A549 (cell line): Measurements from ENCODE around the gene ZDHHC16. TPM values are rescaled to one million over a fixed set of nuclear protein-coding genes. Genes with fewer than 3 reads are reported as not detected.

Experiments
- BCL3 ChIP-seq: fragments of >200 bp; sonication (Bioruptor Twin); formaldehyde crosslinking; IDR thresholded peaks from 3 replicates; pipeline ENCODE4 v1.6.1; 2016
- BHLHE40 ChIP-seq: IDR thresholded peaks from 2 replicates; pipeline ENCODE4 v1.6.1; 2012; ENCODE audit warnings: low read depth, low read length, inconsistent platforms
- CEBPB ChIP-seq, 2 experiments: fragments of >200 bp in 1 of 2; sonication (Bioruptor Twin) in 1 of 2; formaldehyde crosslinking in 1 of 2; IDR thresholded peaks; 2 replicates each; pipeline ENCODE4 v1.6.1; 2012 to 2016
- CHD4 ChIP-seq: fragments of 200-600 bp; sonication (generic); IDR thresholded peaks from 2 replicates; pipeline ENCODE4 v1.6.1; 2016; ENCODE audit warnings: antibody characterized with exemption, mild to moderate bottlenecking, borderline replicate concordance
- EHF ChIP-seq: fragments of 250-450 bp; sonication (Bioruptor Pico); IDR thresholded peaks from 2 replicates; pipeline ENCODE4 v1.5.0; 2020; ENCODE audit warnings: mild to moderate bottlenecking
- EHMT2 ChIP-seq: fragments of 200-600 bp; sonication (generic); IDR thresholded peaks from 2 replicates; pipeline ENCODE4 v1.6.1; 2016; ENCODE audit warnings: antibody characterized with exemption, low read depth, mild to moderate bottlenecking, moderate library complexity
- EP300 ChIP-seq, 2 experiments: fragments of >200 bp; sonication (Bioruptor Twin); formaldehyde crosslinking; IDR thresholded peaks; 2 replicates in 1 of 2; 3 replicates in 1 of 2; pipeline ENCODE4 v1.6.1; 2016 to 2017
- ESRRA ChIP-seq: fragments of 150-350 bp; IDR thresholded peaks from 2 replicates; pipeline ENCODE4 v1.6.1; 2014; ENCODE audit warnings: mild to moderate bottlenecking, low read length, borderline replicate concordance
- FOSL2 ChIP-seq, 2 experiments: fragments of 450-650 bp in 1 of 2; fragments of >200 bp in 1 of 2; sonication (Bioruptor Twin) in 1 of 2; formaldehyde crosslinking; IDR thresholded peaks; 2 replicates each; pipeline versions ENCODE4 v1.5.0 to v1.6.1; 2016 to 2020; ENCODE audit warnings: mild to moderate bottlenecking in 1 of 2, moderate library complexity in 1 of 2
- HDAC2 ChIP-seq: fragments of 200-600 bp; sonication (generic); IDR thresholded peaks from 2 replicates; pipeline ENCODE4 v1.6.1; 2016
- HOXB13 ChIP-seq: fragments of 250-450 bp; sonication (Bioruptor Pico); IDR thresholded peaks from 2 replicates; pipeline ENCODE4 v1.5.0; 2020; ENCODE audit warnings: low read depth, mild to moderate bottlenecking, moderate library complexity
- HOXB5 ChIP-seq: fragments of 250-450 bp; sonication (Bioruptor Pico); IDR thresholded peaks from 2 replicates; pipeline ENCODE4 v1.5.0; 2020; ENCODE audit warnings: mild to moderate bottlenecking, moderate library complexity
- JUNB ChIP-seq: fragments of >200 bp; sonication (Bioruptor Twin); formaldehyde crosslinking; IDR thresholded peaks from 2 replicates; pipeline ENCODE4 v1.6.1; 2016
- KDM1A ChIP-seq: fragments of 200-600 bp; sonication (generic); IDR thresholded peaks from 2 replicates; pipeline ENCODE4 v1.6.1; 2016; ENCODE audit warnings: low read depth, mild to moderate bottlenecking
- MAFK ChIP-seq: fragments of 450-650 bp; IDR thresholded peaks from 2 replicates; pipeline ENCODE4 v1.6.1; 2014; ENCODE audit not compliant: partially characterized antibody
- MYC ChIP-seq: IDR thresholded peaks from 2 replicates; pipeline ENCODE4 v1.6.1; 2012; ENCODE audit warnings: mild to moderate bottlenecking, inconsistent platforms, low read length, improper control_type of control experiment, borderline replicate concordance
- NR3C1 ChIP-seq: fragments of >200 bp; sonication (Bioruptor Twin); formaldehyde crosslinking; IDR thresholded peaks from 3 replicates; pipeline ENCODE4 v1.6.1; 2017
- PHF8 ChIP-seq: fragments of 200-600 bp; sonication (generic); IDR thresholded peaks from 2 replicates; pipeline ENCODE4 v1.6.1; 2016; ENCODE audit warnings: low read depth, mild to moderate bottlenecking, antibody characterized with exemption, moderate library complexity, borderline replicate concordance
- POLR2A ChIP-seq: IDR thresholded peaks from 2 replicates; pipeline ENCODE4 v1.6.1; 2012; ENCODE audit warnings: mild to moderate bottlenecking, low read length
- POLR2AphosphoS2 ChIP-seq: conservative IDR thresholded peaks from 2 replicates; pipeline ENCODE4 v1.6.1; 2012; ENCODE audit warnings: low read length, improper control_type of control experiment, inconsistent platforms
- RAD21 ChIP-seq, 2 experiments: fragments of >200 bp in 1 of 2; sonication (Bioruptor Twin) in 1 of 2; formaldehyde crosslinking in 1 of 2; IDR thresholded peaks in 1 of 2; conservative IDR thresholded peaks in 1 of 2; 2 replicates in 1 of 2; 3 replicates in 1 of 2; pipeline ENCODE4 v1.6.1; 2012 to 2018; ENCODE audit warnings: inconsistent platforms in 1 of 2
- RFX5 ChIP-seq: fragments of 450-650 bp; IDR thresholded peaks from 2 replicates; pipeline ENCODE4 v1.7.1; 2014; ENCODE audit warnings: antibody characterized with exemption, mild to moderate bottlenecking, moderate library complexity
- SREBF2 ChIP-seq: fragments of 450-650 bp; IDR thresholded peaks from 2 replicates; pipeline ENCODE4 v1.6.1; 2014; ENCODE audit warnings: mild to moderate bottlenecking, moderate library complexity
- ZFP36 ChIP-seq: fragments of 450-650 bp; IDR thresholded peaks from 2 replicates; pipeline ENCODE4 v1.6.1; 2014; ENCODE audit warnings: borderline replicate concordance; ENCODE audit not compliant: partially characterized antibody
- ZNF302 ChIP-seq: fragments of 250-450 bp; sonication (Bioruptor Pico); IDR thresholded peaks from 2 replicates; pipeline ENCODE4 v1.9.0; 2021; ENCODE audit warnings: inconsistent platforms, mild to moderate bottlenecking, moderate library complexity
- polyA plus RNA-seq, 4 experiments: library from polyadenylated mRNA; depleted of rRNA in 3 of 4; stranded (reverse); fragments of >200 nt; fragmentation: RNase III in 1 of 4; extraction: RNeasy Plus Mini Kit Qiagen cat#74134 plus additional on column Dnase treatment in 1 of 4; gene quantifications; 2 replicates in 3 of 4; 3 replicates in 1 of 4; pipeline ENCODE4 v1.2.3, GENCODE V29; 2011 to 2017
- TF ChIP-seq, protein P1 (sequence below): IDR thresholded peaks from 2 replicates; pipeline ENCODE4 v1.6.1; 2012
- TF ChIP-seq, protein P2 (sequence below): IDR thresholded peaks from 2 replicates; pipeline ENCODE4 v1.6.1; 2012; ENCODE audit warnings: low read depth, borderline replicate concordance
- TF ChIP-seq, protein P3 (sequence below): fragments of >200 bp; sonication (Bioruptor Twin); formaldehyde crosslinking; IDR thresholded peaks from 2 replicates; pipeline ENCODE4 v1.6.1; 2016

Gene ZDHHC16
- polyA plus RNA-seq, 2 of the 4 experiments (the other 2 are of a cell fraction), result 47.7 to 57.0 TPM

- peak; percentile 62; the same call in 1 of the 2 replicates for TF ChIP-seq BHLHE40
- no peak for TF ChIP-seq SREBF2
- TF ChIP-seq FOSL2 (IDR thresholded peaks at IDR 0.05), result no peak
- no peak for TF ChIP-seq FOSL2 (CRISPR knock-in tag; IDR thresholded peaks at IDR 0.05)
- no peak for TF ChIP-seq EP300 (IDR thresholded peaks at IDR 0.05)
- no peak for TF ChIP-seq ZNF302 (CRISPR knock-in tag)
- TF ChIP-seq ZFP36, result no peak
- TF ChIP-seq KDM1A, result no peak
- TF ChIP-seq RFX5, result no peak
- TF ChIP-seq HOXB13 (CRISPR knock-in tag), result no peak
- TF ChIP-seq HDAC2, result no peak
- peak; percentile 68; the same call in 1 of the 3 replicates for TF ChIP-seq BCL3
- TF ChIP-seq, protein P1, sequence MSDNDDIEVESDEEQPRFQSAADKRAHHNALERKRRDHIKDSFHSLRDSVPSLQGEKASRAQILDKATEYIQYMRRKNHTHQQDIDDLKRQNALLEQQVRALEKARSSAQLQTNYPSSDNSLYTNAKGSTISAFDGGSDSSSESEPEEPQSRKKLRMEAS, result no peak; the same call in none of the 2 replicates
- TF ChIP-seq RAD21 (conservative IDR thresholded peaks at IDR 0.05 in 1 of 2, IDR thresholded peaks at IDR 0.05 in 1 of 2), result no peak
- TF ChIP-seq, protein P2, sequence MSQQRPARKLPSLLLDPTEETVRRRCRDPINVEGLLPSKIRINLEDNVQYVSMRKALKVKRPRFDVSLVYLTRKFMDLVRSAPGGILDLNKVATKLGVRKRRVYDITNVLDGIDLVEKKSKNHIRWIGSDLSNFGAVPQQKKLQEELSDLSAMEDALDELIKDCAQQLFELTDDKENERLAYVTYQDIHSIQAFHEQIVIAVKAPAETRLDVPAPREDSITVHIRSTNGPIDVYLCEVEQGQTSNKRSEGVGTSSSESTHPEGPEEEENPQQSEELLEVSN, result 0 out of 2 replicates have a peak, but pooled peaks have one; percentile 40
- TF ChIP-seq ESRRA, result no peak
- no peak for TF ChIP-seq NR3C1
- TF ChIP-seq, protein P3, sequence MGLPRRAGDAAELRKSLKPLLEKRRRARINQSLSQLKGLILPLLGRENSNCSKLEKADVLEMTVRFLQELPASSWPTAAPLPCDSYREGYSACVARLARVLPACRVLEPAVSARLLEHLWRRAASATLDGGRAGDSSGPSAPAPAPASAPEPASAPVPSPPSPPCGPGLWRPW, result no peak
- no peak for TF ChIP-seq EHMT2
- peak; percentile 73 for TF ChIP-seq POLR2A
- TF ChIP-seq CHD4, result no peak
- TF ChIP-seq PHF8, result peak; percentile 91
- TF ChIP-seq EHF (CRISPR knock-in tag), result no peak
- no peak; the same call in 1 of the 2 replicates for TF ChIP-seq MYC
- no peak for TF ChIP-seq MAFK
- TF ChIP-seq HOXB5 (CRISPR knock-in tag), result no peak
- TF ChIP-seq POLR2AphosphoS2, result no peak
- no peak for TF ChIP-seq CEBPB (IDR thresholded peaks at IDR 0.05)
- no peak for TF ChIP-seq JUNB
These were observed 52.3 kb downstream of the ZDHHC16 start, which contains the start of gene MMS19 (continued) for GRCh38 chr10:97498076-97498840.
